GM18511 (cell line): ENCODE data around the gene SHLD3.
"Not testable (repeated sequence)": the region's sequence is repeated elsewhere in the genome, so short reads cannot be mapped to it uniquely, and the experiment has no call there.

Experiments used
- ATAC-seq: cut with Tn5 transposase; IDR thresholded peaks from one replicate; pipeline ENCODE4 v1.9.1; 2021; ENCODE audit warnings: mild to moderate bottlenecking, moderate library complexity; ENCODE audit not compliant: unreplicated experiment

SHLD3 gene

DNA sequence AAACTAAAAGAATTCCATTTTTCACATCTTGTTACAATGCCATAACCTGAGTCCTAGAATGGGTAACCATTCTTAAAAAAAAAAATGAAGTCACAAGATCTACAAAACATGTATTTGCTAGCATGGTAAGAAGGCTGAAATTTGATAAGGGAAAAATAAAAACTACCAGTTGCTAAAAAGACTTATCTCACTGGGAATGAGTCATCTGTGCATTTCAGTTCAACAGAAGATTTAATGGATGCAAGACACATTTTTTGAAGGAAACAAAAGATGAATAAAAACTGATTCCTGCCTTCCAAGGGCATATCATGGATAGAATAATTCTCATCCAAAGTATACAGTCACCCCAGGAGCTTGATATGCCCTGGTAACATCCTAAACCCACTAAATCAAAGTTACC is 49.9 kb downstream of the SHLD3 start:
- no peak for ATAC-seq

DNA sequence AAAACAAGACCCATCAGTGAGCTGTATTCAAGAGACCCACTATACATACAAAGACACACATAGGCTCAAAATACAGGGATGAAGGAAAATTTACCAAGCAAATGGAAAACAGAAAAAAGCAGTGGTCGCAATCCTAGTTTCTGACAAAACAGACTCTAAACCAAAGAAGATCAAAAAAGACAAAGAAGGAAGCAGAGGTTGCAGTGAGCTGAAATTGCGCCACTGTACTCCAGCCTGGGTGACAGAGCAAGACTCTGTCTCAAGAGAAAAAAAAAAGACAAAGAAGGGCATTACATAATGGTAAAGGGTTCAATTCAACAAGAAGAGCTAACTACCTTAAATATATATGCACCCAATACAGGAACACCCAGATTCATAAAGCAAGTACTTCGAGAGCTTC is 51.2 kb downstream of the SHLD3 start:
- ATAC-seq, result not testable (repeated sequence)
